GM19468 (cell line): Measurements from ENCODE around the gene C9orf72.
A peak's percentile ranks its signal among the peaks of the same experiment; 100 is the strongest.

Experiments used
- ATAC-seq: cut with Tn5 transposase; IDR thresholded peaks from one replicate; pipeline ENCODE4 v1.9.1; 2021; ENCODE audit warnings: mild to moderate bottlenecking, moderate library complexity, moderate number of reproducible peaks; ENCODE audit not compliant: unreplicated experiment; ENCODE audit errors: extremely low read depth

The C9orf72 gene

GRCh38 chr9:27539479-27540441 is 33.5 kb downstream of the C9orf72 start:
- ATAC-seq: no peak

- ATAC-seq: no peak
These were observed 34.6 kb downstream of the C9orf72 start for GRCh38 chr9:27538647-27539046.

DNA sequence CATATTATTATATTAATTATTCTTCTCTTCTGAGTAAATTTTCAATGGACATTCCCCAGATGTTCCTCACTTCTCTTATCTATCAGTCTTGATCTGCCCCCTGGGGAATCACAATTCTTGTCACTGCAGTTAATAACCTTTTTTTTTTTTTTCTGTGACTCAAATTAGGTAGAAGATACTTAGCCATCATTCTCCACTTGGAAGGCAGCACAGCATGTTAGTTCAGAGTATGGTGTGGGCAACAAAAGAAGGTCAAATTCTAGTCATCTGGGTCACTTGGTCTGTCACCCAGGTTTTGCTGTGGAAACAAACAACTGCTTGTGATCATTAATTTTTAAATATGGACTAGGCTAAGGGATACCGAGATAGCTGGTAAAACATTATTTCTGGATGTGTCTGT is 35.5 kb downstream of the C9orf72 start:
- no peak for ATAC-seq

DNA sequence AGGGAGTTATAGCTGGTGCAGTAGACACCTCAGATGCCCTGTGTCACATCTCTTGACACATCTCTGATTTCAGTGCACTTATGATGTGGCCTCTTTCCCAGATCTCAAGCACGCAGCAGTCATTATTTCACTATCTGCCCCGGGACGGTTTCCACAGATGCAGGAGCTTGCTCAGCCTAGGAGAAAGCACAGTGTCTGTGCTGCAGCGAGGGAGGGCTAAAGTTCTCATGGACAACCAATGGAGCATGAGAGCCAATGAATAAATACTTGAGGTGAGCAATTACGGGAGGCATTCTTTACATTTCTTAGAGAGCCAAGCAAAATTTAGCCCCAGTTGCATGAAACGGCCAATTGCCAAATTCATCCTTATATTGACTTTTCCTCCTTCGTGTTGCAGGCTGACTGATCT is 36.2 kb downstream of the C9orf72 start:
- ATAC-seq: no peak

DNA sequence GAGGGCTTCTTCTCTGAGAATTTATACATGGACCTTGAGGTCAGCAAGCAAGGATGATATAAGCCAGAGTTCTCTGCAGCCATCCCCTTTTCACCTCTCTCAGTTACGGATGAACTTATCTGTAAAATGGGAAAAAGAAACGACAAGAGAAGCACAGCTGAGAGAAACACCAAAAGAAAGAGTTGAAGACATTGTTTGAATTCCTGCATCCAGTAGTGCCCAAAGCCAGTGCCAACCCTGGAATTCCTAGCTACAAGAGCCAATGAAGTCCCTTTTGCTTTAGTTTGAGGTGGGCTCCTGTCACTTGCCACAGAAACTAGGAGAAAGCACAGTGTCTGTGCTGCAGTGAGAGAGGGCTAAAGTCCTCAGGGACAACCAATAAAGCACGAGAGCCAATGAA is 37.1 kb downstream of the C9orf72 start:
- no peak for ATAC-seq

GRCh38 chr9:27535701-27536118 is 37.6 kb downstream of the C9orf72 start:
- no peak for ATAC-seq

GRCh38 chr9:27534658-27535209 is 38.5 kb downstream of the C9orf72 start:
- ATAC-seq: no peak

- no peak for ATAC-seq
These were observed 39.1 kb downstream of the C9orf72 start for GRCh38 chr9:27534131-27534530.

DNA sequence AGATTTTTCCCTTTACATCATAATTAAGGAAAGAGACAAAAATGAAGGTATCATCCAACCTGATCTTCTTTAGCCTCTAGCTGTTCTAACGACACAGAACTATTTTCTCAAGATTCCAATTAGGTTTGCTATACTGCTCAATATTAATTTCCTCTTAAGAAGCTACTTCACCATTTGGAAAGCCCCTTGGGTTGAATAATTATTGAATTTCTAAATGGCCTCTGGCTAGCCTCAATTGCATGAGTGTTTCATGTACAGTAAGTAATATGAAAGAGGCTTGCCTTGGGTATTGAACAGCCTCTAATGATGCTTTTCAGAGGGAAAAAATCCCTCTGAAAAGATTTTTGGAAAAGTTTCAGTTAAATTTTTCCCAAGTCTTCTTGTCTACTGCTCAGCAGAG is 40.0 kb downstream of the C9orf72 start:
- ATAC-seq: no peak

GRCh38 chr9:27532046-27532445 is 41.2 kb downstream of the C9orf72 start:
- no peak for ATAC-seq

GRCh38 chr9:27530915-27531755 is 42.1 kb downstream of the C9orf72 start:
- ATAC-seq: no peak

GRCh38 chr9:27529316-27530278 is 43.7 kb downstream of the C9orf72 start, which contains the start of gene MOB3B:
MOB3B (minus strand) TSS chr9:27529814; CDS start chr9:27455550, 74,264 bp downstream.
- peak; percentile 77 for ATAC-seq

- ATAC-seq: no peak
These were observed 44.4 kb downstream of the C9orf72 start for GRCh38 chr9:27528886-27529315.

DNA sequence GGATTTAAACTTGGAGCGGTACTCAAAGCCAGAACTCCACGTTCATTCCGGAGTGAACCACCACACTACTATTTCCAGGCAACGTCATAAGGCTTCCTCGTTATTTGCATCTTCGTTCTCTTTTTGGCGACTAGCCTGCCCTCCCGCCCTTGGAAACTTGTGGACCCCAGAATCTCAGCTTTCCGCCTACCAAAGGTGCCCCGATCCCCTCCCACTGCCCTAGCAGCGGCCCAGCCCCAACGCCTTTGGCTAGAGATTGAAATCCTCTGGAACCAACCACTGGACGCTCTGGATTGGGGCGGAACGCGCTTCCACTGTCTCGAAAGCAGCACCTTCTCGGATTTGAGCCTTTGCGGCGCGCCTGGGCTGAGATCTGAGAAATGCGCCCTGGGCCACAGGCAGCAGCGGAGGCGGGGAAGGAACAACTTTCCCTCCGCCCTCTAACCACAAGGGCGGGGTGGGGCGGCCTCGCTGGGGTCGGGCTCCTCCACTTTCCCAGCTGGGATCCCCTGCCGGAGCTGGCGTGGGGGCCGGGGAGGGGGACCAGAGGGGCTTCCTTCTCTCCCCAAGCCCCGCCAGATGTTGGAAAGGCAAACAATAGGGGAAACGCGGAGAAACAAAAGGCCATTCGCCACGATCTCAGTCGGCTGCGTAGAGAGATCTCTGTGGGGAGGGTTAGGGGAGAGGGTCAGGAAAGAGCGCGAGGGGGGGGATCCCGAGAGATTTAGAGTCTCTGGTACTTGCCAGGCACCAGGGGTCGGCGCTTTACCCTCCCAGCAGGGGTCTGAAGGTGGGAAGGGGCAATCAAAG is 45.0 kb downstream of the C9orf72 start:
- ATAC-seq: no peak

DNA sequence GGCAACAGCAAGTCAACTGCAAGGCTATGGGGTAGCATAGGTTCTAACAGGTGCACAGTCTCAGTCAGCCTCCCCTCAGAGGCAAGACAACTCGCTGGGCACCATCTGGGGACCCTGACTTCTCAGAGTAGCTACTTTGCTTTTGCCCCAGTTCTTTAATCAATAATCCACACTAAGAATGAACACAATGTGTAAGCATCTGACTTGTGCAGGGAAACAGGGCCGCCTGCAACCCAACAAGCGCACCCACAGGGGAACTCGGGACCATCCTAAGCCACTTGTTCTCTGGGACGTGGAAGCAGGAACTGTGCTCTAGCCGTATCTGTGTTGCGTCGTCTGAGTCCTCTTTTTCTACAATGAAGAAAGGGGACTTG is 45.6 kb downstream of the C9orf72 start:
- ATAC-seq: no peak

DNA sequence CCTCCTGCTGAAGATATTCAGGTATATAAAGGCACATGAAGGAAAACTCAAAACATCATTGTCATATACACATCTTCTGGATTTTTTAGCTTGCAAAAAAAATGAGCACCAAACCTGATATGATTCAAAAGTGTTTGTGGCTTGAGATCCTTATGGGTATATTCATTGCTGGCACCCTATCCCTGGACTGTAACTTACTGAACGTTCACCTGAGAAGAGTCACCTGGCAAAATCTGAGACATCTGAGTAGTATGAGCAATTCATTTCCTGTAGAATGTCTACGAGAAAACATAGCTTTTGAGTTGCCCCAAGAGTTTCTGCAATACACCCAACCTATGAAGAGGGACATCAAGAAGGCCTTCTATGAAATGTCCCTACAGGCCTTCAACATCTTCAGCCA is 49.0 kb downstream of the C9orf72 start, which contains the start of gene IFNK:
Gene IFNK, plus strand, starts transcription at position 55 of the 400 bp plus-strand sequence. Its CDS starts 47 bp downstream, at position 102.
- no peak for ATAC-seq

DNA sequence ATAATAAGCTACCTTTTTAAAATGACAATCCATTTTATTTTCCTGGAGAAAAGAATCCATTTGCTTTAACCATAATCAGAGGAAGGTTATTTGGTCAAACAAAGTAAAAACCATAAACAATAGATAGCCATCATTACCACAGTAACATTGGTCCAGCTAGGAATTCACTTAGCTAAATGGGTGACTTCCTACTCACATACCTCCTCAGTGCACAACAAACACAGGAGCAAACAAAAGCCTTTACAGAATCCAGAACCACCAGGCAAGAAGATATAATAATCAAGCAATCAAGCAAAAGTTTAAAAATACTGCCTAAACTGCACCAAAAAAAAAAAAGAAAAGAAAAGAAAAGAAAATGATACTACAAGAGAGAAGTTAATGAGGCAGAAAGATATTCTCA is 50.1 kb downstream of the C9orf72 start:
- no peak for ATAC-seq

GRCh38 chr9:27520986-27521385 is 52.3 kb downstream of the C9orf72 start:
- no peak for ATAC-seq
